Measurements from ENCODE around the gene RRP8.
A peak's percentile ranks its signal among the peaks of the same experiment; 100 is the strongest.

Gene RRP8

DNA sequence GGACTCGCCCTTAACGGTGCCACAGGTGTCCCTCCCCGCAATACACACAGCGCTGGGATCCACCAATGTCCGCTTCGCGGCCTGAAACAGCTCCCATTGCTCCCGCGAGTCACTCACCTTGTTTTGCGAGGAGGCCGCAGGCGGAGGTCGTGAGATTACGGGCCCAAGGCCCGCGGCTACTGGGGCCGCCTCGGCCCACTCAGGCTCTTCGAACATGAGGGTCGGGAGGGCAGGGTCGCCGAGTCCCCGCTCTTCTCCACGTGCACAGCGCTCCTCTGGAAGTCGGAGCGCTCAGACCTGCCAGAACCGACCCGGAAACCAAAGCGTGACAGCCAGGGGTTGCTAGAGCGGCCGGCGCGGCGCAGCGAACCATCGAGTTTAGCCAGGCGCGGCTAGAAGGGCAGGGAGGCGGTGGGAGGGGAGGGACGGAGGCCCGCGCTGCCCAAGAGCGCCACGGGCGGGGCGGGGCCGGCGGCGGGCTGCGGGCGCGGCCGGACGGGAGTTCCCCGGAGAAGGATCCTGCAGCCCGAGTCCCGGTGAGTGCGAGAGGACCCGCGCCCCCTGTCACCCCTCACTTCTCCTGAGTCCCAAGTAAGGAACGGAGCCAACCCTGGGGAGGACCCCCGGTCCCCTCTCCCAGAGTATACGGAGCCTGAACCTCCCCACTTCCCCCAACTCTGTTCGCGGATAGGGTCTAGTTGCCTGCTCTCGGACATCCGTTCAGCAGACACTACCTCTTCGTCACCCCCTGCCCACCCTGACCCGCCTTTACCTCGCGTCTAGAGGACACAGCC, at the start of gene RRP8, which contains the start of gene ILK:
TSS of gene RRP8 (minus strand) at position 330 of the 794 bp plus-strand sequence. CDS start at position 216, 114 bp downstream.
TSS of gene ILK (plus strand) at position 488 of the 794 bp plus-strand sequence. CDS start 498 bp downstream, outside the sequence.
- peak; percentile 93 for DNase-seq

DNA sequence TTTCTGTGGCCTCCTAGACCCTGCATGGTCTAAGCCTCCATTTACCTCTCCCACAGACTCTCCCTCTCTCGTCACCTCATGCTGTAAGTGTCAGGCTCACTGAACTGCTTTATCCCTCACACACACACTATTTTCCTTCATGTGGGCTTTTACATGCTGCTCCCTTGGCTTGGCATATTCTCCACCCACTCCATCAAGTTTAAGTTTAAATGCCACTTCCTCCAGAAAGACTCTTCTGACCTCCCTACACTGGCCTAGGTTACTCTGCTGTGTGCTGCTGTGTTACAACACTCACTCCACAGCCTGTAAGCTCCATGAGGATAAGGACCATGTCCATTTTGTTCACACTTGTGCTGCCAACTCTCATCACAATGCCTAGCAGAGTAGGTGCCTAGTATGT, 49.7 kb upstream of the RRP8 start:
- no peak for DNase-seq

DNA sequence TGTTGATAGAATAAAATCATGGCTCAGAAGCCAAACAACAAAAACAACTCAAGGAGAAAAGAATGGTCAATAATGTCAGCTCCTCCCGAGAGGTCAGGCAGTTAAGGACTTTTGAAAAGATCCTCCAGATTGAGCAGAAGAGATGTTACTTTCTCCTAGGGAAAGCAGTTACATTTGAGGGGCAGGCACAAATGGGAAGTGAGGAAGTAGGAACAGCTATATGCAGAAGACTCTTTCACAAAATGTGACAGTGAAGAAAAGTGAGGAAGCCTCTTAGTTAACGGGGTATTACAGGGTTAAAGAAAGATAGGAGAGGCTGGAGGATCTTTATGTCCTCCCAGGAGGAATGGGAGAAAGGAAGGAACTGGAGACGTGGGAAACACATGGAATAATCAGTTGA, 48.8 kb upstream of the RRP8 start:
- DNase-seq: no peak

DNA sequence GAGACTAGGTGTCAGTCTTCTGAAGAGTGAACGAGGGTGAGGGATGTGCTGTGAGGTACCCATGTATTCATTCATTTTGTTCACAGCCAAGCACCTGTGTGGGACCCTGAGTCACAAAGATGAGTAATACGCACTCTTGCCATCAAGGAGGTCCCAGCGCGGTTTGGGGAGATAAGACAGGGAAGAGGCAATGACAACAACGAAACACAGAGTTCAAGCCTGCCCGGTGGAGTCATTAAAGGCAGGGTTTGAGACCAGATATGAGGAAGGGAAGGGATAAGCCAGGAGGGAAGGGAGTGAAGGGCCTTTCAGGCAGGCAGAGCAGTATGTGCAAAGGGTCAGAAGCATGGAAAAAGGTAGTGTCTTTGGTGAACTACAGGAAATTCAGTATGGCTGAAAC, 47.6 kb upstream of the RRP8 start:
- no peak for DNase-seq

DNA sequence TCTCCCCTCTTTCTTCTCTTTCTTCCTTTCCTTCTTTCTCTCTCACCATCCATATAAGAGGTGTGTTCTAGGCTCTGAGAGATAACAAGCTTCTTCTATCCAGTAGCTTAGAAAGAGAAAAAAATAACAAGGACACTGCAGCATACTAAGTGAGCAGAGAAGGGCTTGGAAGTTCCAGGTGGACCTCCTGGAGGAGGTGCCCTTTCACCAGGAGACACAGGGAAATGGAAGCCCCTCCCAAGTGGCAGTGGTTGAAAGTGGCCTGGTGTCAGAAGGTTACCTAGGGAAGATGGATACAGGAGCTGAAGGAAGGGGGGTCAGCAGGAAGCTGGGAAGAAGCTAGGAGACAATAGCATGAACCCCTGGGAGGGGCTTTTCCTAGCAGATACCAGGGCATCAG, 46.7 kb upstream of the RRP8 start:
- DNase-seq: no peak

DNA sequence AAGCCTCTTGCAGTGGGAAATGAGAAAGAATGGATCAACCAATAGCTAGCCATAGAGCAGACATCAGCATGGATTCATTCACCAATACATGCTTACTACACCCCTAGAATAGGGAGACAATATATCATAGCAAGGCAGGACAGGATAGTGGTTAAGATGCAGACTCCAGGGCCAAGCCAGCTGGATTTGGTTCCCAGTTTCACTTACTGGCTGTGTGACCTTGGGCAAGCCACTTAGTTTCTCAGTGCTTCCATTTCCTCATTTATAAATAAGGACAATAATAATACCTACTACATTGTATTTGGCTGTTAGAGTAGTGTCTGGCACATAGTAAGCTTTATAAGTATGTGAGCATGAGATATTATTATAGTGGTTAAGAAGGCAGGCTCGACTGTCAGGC, 45.1 kb upstream of the RRP8 start:
- DNase-seq: no peak

DNA sequence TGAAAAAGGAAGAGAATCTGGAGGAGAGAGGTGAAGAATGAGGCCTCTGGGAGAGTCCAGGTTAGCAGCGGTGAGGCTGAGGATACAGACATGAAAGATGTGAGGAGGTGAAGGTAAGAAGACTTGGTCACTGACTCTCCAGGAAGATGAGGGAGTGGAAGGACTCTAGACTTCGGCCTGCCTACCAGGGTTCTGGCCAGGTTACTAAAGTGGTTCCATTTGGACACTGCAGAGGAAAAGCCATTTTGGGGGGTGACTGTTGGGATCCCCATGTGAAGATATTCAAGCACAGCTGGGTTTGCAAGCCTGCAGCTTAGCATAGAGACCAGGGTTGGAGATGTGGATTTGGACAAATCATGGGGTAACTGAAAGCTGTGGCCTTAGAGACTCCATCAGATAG, 44.4 kb upstream of the RRP8 start:
- no peak for DNase-seq

DNA sequence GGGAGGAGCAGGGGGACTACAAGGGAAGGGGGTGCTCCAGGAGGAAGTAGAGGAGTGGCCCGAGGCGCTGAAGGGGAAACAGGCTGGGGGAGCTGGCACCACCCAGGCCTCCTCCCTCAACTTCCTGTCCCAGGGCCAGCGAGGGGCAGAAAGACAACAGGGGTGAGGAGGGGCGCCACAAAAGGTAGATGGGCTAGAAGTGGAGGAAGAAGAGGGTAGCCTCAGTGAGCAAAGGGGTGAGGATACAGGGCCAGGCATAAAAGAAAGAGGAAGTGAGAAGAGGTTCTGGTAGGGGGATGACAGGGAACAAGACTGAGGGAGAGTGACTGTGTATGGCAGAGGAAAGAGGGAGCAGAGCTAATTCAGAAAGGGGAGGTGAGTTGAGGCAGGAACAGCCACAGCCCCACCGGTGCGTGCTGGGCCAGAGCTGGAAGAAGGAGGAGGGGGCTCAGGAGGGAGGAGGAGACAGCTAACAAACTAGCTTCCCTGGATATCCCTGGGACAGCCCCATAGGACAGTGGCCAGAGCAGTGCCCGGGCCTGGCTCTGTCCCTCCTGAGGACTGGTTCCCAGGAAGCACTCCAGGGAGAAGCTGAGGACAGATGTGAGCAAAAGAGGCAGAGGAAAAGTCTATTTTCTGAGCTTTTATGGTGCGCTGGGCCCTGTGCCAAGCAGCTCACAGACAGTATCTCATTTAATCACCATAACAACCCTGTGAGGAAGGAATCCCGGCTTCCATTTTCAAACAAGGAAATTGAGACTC, 43.7 kb upstream of the RRP8 start:
- peak; percentile 78 for DNase-seq

DNA sequence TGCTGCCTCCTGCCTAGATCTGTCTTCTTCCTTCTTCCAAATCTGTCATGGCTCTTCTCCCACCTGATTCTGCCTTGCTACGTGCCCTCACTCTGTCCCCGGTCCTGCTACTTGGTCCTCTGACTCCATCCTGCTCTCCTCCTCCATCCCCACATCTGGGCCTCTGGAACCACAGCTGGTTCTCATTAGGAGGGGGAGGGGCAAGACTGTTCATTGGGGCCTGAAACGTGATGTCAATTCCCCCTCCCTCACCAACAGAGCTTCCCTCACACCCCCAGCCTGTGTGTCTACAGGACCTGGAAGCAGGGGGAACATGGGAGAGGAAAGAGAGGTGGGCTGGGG, 43.1 kb upstream of the RRP8 start:
- peak; percentile 89 for DNase-seq

DNA sequence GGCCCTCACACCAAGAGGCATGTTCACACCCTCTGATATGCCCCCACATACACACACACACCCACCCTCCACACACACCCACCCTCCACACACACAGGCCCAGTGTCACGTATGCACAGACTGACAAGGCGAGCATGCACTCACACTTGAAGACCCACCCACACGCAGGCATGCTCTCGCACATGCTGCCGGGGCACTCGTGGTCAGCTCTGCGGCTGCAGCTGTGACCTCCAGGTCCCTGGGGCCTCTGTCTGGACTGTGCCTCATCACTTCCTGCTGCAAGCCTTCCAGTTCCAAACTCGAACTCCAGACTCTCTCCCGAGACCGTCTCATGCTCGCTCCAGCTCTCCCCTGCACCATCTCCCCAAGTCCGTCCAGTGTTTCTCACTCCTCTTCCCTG, 42.7 kb upstream of the RRP8 start:
- DNase-seq: peak; percentile 78

DNA sequence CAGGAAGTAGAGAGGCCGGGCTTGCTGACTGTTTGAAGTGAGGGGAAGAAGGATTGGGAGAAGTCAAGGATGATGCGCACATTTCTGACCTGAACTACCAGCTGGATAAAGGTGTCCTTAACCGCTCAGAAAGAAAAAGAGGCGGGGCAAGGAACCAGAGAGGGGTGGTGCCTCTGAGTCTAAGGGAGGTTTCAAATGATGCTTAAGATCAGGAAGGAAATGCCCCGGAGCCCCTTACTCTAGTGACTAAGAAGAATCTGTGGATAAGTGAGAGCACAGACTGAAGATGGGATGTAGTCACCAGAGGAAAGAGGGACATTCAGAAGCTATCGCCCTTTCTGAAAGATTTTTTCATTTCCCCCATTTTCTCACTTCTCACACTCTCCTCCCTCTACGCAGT, 39.5 kb upstream of the RRP8 start:
- DNase-seq: no peak

DNA sequence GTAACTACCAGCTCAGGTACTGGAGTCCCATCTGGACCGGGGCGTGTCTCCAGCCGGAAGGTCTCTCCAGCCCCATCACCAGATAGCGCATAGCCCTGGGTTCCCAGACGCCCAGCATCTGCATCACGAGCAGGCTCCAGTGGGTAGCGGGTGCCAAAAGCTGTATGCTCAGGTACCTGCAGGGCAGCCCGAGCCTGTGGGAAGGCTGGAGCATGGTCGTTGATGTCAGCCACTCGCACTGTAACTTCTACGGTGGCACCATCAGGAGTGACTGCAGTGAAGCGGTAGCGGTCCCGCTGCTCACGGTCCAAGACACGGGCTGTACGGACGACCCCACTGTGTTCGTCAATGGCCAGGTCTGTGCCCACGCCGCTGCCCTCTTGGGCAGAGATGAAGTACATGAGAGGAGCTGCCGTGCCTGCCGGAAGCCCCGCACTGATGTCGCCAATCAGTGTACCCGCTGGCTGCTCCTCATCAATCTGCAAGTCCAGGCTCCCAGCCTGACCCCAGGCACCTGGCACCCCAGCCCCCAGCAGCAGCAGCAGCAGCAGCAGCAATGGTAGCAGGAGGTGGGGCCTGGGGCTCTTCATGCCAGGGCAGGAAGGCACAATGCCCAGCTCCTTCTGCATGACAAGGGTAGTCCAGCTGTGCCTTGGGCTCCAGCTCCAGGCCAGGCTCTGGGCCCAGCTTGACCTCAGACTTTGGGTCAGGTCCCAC, 37.7 kb upstream of the RRP8 start:
- DNase-seq: no peak

DNA sequence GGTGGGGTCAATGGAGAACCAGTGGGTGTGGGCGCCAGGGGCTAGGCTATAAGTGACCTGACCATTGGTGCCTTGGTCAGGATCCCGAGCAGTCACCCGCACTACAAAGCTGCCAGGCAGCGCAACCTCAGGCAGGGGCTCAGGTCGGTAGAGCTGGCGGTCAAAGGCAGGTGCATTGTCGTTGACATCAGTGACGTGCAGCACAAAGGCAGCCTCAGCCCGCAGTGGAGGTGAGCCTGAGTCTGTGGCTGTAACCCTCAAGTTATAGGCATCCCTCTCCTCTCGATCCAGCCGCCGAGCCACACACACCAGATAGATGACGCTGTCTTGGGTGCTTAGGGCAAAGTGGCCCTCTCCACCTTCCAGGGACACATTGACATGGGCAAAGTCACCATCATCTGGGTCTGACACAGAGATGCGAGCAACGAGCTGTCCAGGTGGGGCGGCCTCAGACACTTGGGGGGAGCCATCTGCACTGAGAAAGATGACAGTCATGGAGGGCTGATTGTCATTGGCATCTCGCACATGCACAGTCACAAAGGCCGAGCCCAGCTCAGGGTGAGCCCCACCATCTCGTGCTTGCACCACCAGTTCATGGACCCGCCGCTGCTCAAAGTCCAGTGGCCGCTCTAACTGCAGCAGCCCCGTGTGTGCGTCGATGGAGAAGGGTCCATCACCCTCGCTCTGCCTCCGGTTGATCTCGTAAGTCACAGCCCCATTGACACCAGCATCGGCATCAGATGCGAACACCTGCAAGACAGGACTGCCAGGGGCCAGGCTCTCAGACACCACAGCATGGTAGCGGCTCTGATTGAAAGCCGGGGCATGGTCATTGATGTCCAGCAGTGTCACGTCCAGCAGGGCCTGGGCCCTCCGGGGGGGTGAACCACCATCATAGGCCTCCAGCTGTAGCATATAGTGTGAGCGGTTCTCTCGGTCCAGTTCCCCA, 36.9 kb upstream of the RRP8 start:
- DNase-seq: no peak

DNA sequence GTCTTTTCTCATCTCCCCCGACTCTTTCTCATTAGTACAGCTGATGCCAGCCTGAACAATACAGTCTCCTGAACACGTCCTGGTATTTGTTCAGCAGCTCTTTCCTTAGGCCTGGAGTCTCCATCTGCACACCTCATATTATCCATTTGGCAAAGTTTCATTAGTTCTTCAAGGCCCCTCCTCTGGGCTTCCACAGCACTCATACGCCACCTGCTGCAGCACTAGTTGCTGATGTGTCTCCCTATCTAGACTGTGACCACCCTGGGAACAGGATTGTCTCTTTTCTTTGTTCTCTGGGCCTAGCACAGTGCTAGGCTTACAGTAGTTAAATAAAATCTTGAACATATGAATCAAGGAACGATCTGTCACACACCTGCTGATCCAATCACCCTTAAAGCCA, 35.0 kb upstream of the RRP8 start:
- DNase-seq: no peak

DNA sequence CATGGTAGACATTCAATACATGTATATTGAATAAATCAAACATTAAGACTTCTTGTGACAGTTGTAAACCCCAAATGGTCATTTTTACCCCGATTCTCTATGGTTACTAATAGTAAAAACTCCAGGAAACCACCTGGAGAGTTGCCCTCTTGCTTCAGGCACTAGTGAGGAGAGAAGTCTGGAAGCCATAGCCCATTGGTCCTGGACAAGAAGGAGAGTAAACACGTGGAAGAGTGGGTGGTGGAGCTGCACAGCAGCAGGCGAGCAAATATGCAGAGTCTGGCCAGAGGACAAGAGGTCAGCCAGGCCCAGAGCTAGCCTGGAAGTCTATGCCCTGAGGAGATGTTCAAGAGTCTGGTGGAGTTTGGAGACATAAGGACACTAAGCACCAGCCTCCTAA, 34.5 kb upstream of the RRP8 start:
- DNase-seq: no peak

DNA sequence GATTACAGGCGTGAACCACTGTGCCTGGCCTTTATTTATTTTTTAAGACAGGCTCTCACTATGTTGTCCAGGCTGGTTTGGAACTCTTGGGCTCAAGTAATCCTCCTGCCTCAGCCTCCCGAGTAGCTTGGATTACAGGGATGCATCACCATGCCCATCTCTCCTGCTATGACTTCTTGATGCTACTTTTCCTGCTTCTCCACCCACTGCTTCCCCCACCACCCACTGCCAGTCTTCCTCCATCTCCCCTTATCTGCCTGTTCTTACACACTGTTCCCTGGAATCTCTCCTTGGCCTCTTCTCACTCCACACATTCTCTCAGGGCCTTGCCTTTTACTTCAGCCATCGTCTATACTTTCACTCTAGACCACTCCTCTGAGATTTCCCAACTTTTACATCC, 33.1 kb upstream of the RRP8 start:
- no peak for DNase-seq

DNA sequence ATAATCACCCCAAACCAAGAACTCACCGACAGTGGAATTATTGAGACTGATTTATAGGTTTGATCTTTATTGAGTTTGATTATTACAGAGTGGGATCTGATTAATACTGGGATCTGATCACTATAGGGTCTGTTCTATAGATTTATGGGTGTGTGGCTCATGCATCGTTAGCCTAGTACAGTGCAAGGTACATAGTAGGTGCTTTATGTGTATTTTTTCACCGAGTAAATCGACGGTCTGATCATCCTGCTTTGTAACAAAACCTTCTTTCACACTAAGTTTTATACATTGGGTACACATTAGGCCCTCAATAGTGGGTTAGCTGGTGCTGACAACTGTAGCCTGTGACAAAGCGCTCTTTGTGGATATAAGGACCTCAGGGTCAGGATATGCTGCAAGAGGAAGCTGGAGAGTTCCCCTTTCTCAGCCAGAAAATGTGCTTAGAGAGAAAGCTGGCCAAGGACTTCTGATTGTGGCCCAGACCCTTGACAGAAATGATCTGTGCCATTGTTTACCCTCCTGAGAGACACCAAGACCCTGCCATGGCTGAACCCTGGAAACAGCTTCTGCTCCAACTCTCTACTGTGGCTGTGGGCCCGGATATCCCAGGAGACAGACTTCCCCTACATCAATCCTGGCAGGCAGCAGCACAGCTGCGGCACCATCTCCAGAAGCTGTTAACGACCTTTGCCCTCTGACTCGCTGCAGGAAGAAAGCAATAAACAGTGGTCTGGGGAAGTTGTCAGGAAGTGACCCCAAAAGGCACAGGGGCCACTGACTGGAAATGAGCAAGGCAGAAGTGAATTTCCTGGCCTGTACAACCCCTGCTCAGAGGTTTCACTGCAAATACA, 31.9 kb upstream of the RRP8 start:
- DNase-seq: no peak

DNA sequence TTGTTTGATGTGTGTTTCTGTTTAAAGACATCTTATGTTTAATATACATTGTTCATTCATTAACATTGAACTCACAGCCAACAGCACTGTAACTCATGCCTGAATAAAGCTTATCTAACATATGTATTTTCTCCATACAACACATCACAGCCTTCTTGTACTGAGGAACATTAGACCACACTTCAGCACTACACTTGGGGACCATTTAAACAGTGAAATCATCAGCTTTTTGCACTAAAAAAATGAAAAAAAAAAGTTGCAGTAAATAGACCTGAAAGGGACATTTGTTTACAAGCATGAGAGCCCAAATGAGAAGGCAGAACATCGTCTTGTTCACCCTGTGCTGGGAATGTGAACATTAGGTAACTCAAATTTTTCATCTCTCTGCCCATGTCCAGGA, 31.1 kb upstream of the RRP8 start:
- DNase-seq: no peak

DNA sequence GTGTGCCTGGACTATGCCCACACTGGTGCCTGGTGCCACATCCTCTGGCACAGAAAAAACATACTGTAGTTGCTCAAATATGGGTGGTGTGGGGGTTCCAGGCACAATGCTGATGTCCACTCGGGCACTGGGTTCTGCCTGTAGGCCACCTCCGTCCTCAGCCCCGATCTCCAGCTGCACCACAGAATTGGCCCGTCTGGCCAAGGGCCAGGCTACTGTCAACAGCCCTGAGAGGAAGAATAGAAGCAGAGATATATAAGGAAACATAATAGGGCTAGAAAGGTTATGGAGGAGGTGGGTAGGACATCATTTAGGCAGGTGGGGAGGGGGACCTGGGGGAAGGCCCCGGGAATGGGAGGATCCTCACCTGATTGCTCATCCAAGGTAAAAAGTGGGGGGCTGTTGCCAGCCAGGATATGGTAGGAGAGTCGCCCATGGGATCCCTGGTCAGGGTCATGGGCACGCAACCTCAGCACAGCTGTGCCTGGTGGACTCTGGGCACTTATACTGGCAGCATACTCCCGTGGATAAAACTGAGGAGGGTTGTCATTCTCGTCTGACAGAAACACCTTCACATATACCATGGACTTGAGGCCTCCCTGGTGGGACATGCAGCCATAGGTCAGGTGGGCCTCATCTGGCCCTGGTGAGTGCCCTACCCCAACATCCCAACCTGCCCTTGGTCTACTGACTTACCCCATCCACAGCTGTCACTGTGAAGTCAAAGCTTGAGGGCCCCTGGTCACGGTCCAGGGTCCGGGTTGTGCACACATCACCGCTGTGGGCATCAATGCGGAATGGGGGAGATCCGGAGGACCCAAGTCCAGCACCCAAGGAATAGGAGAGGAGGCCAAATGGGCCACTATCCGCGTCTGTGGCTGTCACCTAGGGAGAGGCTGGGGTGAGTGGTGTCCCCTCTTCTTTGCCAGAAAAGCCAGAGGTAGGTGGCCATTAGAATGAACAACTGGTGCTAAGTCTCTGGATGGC, 30.3 kb upstream of the RRP8 start:
- DNase-seq: no peak

All from right forelimb (tissue), 1 donor.